NCI-H1694 treated with DMSO at 0.1 percent for 48 hours (cell line): Measurements from ENCODE around the gene TFIP11.

Experiments used
- DNase-seq: peaks from one replicate; lab custom pipeline; 2025; lab: John Stamatoyannopoulos, UW

TFIP11 gene

DNA sequence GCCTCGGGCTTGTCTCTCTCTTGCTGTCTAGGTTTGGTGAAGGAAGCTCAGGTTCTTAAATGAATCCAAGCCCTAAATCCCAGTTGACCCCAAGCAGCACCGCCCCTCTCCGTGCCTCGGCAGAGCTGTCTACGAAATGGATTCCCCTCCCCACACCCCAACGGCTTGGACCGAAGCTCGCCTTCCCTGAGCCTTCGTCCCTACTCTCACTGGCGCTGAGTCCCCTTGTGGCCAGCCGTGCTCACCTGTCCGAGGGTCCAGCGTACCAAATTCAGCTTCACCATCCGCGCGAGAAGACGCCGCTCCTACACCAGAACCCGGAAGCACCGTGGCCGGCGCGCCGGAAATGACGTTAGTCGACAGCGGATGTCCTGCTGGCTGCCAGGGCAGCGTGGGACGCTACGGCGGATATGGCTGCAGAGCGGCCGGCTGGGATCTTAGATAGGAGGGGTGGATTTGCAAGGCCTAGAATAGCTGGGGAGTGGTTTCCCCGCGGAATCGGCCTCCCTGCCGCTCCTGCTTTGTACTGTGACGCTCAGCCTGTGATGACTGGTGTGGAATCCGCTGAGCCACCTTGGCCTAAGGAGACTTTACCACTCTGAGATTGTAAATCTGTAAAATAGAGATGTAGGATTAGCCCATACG lies at the start of gene TFIP11:
Gene TFIP11, minus strand, starts transcription at position 325 of the 645 bp plus-strand sequence. CDS start 2,201 bp downstream, outside the sequence.
- peak; percentile 60 for DNase-seq

DNA sequence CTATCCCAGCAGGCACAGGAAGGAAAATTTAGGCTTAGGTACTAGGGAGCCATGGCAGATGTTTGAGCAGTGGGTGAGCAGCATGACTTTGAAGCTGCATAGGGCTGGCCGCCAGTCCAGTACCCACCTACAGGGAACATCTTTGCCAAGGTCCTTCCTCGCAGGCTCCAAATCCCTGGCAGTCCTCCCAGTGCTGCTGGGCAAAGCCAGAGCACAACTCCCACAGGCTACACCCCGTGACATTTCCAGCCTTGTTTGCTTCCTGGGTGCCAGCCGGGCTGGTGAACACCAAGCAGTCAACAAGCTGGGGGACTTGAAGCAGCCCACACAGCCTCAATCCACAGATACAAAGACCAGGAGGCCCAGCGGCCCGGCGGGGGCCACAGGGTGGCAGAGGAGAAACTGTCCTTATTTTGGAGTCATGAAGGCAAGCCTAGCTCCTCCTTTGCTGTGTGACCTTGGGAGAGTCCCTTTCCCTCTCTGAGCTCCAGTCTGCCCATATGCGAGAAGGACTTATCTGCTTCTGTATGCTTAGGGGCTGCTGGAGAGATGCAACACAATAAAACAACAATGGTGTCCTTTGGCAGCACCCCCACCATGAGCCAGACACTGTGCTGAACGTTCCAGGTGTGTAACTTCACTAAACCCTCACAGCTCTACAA lies 49.6 kb upstream of the TFIP11 start:
- no peak for DNase-seq

- DNase-seq = no peak
Observed at GRCh38 chr22:26559961-26560575, 47.8 kb upstream of the TFIP11 start.

DNA sequence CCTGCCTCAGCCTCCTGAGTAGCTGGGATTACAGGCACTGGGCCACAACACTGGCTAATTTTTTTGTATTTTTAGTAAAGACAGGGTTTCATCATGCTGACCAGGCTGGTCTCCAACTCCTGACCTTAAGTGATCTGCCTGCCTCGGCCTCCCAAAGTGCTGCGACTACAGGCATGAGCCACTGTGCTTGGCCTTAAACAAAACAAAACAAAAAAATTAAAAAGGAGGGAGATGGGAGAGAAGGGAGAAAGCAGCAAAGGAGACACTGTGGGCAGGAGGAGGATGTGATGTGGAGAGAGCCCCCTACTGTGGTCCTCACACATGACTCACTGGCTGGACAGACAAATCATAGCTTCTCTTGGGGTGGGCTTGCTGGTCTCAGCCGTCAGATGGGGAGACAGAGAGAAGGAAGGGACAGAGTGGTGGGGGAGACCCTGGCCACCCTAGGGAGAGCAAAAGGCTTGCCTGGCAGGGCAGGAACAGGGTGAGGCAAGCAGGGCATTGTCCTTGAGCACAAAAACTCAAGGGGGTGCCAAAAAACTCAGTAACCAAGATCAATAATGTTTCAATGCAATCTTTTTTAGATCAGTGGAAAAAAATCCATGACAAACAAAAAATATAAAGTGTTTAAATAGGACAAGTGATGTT lies 46.1 kb upstream of the TFIP11 start:
- DNase-seq = no peak

DNA sequence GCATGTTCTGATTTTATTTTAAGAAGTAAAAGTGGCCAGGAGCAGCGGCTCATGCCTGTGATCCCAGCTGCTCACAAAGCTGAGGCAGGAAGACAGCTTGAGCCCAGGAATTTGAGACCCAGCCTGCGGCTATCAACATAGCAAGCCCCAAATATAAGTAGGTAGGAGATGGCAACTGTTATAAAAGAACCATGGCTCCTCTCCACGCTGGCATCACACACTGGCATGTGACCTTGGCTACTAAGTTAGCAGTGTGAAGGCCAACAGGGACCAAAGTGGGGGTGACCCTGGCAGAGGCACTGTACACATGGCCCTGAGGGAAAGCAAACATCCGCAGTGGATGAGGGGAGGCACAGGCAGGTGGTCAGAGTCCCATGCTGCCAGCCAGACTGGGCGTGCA lies 44.6 kb upstream of the TFIP11 start:
- no peak for DNase-seq

GRCh38 chr22:26555478-26555877 lies 43.2 kb upstream of the TFIP11 start:
- DNase-seq = no peak

DNA sequence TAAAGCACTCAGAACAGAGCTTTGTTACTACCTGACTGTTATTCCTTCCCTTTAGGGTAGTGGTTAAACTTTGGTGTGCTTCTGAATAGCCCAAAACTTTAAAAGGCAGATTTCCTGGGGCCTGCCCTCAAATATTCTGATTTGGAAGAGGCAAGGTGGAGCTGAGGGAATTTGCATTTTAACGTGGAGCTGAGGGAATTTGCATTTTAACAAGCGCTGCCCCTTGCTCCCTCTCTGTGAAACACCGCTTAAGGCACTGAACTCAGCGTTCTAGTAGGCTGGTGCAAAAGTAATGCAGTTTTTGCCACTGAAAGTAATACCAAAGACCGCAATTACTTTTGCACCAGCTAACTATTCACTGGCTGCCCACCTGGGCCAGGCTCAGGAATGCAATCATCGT lies 42.7 kb upstream of the TFIP11 start:
- DNase-seq = no peak

DNA sequence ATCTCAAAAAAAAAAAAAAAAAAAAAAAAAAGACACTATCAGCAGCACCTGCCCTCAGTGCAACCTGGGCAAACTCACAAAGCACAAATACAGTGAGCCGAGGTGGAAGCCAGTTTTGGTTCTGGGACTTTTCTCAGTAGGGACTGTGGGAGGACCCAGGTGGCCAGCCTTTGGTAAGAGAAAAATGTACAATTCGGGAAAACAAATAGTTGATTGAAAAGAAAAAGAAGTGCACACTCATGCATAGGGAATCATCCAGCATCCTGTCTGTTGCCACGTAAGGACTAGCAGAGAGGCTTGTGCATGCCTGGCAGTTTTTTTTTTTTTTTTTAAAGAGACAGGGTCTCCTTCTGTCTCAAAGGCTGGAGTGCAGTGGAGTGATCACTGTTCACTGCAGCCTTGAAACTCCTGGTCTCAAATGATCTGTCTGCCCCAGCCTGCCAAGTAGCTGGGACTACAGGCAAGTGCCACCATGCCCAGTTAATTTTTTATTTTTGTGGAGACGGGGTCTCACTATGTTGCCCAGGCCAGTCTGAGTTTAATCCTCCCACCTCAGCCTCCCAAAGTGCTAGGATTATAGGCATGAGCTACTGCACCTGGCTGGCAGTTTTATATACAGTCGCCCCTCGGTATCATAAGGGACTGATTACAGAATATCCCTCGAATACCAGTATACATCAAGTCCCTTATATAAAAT lies 40.9 kb upstream of the TFIP11 start:
- no peak for DNase-seq

DNA sequence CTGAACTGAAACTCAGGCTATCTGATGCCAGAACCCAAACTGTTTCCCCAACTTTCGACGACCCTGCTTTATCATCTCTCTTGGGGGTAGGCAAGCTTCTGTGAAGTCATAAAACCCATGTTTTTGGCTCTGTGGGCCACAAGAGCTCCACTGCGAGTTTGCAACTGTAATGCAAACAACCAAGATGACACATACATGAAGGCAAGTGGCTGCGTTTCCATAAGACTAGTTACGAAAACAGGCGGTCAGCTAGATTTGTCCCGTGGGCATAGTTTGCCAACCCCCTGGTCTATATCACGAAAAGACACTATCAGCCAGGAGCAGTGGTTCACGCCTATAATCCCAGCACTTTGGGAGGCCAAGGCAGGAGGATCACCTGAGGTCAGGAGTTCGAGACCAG lies 40.2 kb upstream of the TFIP11 start:
- DNase-seq = no peak

- DNase-seq = no peak
Observed at GRCh38 chr22:26551568-26551967, 39.3 kb upstream of the TFIP11 start.

GRCh38 chr22:26550498-26551033 lies 38.3 kb upstream of the TFIP11 start:
- DNase-seq = no peak

GRCh38 chr22:26549902-26550497 lies 37.7 kb upstream of the TFIP11 start:
- DNase-seq = no peak

- no peak for DNase-seq
Observed at GRCh38 chr22:26548984-26549383, 36.7 kb upstream of the TFIP11 start.

GRCh38 chr22:26548303-26548702 lies 36.0 kb upstream of the TFIP11 start:
- DNase-seq = no peak

DNA sequence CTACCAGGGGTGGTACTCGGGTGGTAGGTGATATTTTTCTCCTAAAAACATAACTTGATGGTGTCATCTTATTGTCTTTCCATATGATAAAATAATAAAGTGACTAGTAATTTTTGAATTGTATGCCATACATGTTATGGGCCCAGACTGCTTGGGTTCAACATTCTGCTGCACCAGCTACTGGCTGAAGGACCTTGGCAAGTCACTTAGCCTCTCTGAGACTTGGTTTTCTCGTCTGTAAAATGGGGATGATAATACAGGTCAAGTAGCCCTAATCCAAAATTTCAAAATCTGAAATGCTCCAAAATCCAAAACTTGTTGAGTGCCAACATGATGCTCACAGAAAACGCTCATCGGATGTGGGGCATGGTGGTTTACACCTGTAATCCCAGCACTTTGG lies 35.6 kb upstream of the TFIP11 start:
- no peak for DNase-seq

DNA sequence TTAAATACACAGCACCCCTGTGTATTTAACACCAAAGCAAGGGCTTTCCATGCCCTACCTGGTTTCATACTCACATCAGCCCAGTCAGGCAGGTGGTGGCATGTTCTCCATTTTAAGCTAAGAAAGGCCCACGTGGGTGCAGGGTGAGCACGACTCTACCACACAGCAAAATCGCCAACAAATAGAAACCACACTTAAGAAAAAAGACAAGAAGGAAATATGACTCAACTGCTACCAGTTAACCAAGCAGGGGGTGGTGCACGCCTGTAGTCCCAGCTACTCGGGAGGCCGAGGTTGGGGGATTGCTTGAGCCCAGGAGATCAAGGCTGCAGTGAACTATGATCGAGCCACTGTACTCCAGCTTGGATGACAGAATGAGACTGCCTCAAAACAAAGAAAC lies 35.2 kb upstream of the TFIP11 start:
- DNase-seq = no peak

GRCh38 chr22:26546282-26546681 lies 34.0 kb upstream of the TFIP11 start:
- no peak for DNase-seq

GRCh38 chr22:26545827-26546226 lies 33.6 kb upstream of the TFIP11 start:
- DNase-seq = no peak

DNA sequence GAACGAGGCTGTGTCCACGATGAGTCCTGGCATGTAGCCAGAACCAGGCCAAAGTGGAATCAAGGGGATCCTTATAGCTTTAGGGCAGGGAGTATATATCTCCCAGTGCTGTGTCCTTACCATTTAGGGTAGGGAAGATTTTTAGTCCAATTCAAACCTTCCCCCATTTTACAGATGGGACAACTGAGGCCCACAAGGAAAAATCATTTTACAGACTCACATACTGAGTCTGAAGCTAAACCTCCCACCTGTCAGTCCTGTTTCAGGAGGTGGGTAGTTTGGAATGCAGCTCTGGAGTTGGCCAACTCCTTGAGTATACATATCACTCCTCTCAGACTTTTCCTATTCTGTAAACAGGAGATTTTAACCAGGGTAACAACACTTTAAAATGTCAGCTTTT lies 33.1 kb upstream of the TFIP11 start:
- no peak for DNase-seq

- no peak for DNase-seq
Observed at GRCh38 chr22:26544489-26544888, 32.2 kb upstream of the TFIP11 start.

- DNase-seq = no peak
Observed at GRCh38 chr22:26542831-26543230, 30.6 kb upstream of the TFIP11 start.
